Activated CD4-positive, CD25-positive, alpha-beta regulatory T cell (primary cell): ENCODE measurements around the gene CLCN7.

Experiments used
- DNase-seq, 4 experiments: peaks; one replicate each; lab custom pipeline; 2025; lab: John Stamatoyannopoulos, UW

The CLCN7 gene, protein sequence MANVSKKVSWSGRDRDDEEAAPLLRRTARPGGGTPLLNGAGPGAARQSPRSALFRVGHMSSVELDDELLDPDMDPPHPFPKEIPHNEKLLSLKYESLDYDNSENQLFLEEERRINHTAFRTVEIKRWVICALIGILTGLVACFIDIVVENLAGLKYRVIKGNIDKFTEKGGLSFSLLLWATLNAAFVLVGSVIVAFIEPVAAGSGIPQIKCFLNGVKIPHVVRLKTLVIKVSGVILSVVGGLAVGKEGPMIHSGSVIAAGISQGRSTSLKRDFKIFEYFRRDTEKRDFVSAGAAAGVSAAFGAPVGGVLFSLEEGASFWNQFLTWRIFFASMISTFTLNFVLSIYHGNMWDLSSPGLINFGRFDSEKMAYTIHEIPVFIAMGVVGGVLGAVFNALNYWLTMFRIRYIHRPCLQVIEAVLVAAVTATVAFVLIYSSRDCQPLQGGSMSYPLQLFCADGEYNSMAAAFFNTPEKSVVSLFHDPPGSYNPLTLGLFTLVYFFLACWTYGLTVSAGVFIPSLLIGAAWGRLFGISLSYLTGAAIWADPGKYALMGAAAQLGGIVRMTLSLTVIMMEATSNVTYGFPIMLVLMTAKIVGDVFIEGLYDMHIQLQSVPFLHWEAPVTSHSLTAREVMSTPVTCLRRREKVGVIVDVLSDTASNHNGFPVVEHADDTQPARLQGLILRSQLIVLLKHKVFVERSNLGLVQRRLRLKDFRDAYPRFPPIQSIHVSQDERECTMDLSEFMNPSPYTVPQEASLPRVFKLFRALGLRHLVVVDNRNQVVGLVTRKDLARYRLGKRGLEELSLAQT

DNA sequence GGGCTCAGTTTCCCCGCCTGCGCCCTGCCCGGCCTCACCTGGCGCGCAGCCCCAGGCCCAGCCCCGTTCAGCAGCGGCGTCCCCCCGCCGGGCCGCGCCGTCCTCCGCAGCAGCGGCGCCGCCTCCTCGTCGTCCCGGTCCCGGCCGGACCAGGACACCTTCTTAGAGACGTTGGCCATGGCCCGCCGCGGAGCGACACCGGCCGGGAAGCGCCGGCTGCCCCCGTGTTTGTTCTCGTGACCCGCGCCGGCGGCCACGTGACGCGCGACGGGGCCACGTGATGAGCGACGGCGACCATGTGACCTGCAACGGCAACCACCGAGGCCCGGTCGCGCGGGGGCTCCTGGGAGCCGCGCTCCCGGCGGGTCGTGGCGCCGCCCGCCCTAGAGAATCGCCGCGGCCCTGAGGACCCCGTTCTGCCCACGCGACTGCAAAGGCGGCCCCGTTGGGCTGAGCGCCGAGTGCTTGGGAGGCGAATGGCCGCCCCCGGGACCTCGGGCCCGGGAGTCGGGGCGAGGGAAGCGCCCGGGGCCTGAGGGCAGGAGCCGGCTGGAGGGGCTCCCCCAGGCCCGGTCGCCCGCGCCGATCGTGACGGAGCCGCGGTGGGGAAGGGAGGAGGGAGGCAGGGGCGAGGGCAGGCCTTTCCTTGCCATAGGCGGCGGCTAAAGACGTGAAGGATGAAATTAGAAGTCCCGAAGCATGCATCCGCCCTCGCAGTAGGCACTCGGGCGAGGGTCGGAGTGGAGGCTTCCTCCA lies at the start of gene CLCN7:
Gene CLCN7 (minus strand): TSS at position 233 of the 756 bp plus-strand sequence. CDS start 54 bp downstream, at position 179.
- DNase-seq: peak; percentile 77 to 82 (median 80)

DNA sequence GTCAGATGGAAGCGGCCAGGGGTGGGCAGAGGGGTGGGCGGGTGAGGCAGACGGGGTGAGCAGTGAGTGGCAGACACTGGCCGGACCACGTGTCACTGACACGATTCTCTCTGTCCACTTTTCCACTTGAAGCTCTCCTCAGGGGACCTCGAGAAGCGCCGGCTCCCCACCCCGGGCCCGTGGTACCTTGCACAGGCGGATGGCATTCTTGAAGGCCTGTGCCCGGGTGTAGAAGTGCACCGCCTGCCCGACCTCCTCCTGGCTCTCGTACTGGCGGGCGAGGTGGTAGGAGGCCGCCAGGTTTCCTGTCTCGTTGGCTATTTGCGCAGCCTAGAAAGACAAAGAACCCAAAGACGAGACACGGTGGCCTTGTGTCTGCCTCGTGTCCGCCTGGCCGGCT lies 49.5 kb upstream of the CLCN7 start:
- no peak for DNase-seq

DNA sequence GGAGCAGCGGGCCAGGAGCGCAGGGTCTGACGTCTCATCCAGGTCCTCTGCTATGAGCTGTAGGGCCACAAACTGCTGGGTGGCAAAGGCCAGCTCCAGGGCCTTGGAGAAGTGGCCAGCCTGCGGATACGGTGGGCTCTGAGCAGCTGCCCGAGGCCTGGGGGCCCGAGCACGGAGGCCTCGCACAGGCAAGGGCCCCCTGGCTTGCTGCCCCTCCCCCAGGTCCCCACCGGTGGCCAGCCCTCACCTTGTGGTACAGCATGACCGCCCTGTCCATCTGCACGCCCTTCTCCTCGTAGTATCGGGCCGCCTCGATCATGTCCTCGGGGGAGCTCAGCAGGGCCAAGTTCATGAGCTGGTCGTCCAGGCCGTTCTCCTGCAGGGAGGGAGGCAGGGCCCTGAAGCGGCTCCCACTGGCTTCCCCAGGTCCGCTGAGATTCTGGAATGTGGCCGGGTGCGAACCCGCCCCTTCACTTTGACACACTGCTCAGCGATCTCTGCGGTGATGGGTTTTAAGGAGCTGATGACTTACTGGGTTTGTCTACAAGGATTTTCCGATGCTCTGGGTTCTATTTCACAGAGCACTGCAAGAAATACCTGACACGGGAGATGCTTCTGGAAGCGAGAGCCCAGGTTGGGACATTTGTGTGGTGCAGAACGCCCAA lies 48.9 kb upstream of the CLCN7 start:
- DNase-seq: no peak

DNA sequence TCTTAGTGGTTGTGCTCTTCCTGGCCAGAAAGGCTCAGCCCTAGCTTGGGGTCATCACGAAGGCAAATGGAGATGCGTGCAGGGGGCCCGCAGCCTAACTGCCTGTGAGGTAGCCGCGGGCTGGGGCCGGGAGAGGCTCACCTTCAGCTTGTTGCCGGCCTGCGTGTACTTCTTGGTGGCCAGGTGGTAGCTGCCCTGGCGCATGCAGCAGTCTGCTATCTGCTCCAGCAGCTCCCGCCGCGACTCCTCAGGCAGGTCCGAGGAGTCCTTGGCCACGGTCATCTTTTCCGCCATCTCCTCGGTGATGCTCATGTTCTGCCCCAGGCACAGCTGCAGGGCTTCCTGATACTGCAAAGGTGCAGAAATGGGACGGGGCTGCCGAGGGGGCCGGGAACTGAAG lies 45.6 kb upstream of the CLCN7 start:
- DNase-seq: no peak

DNA sequence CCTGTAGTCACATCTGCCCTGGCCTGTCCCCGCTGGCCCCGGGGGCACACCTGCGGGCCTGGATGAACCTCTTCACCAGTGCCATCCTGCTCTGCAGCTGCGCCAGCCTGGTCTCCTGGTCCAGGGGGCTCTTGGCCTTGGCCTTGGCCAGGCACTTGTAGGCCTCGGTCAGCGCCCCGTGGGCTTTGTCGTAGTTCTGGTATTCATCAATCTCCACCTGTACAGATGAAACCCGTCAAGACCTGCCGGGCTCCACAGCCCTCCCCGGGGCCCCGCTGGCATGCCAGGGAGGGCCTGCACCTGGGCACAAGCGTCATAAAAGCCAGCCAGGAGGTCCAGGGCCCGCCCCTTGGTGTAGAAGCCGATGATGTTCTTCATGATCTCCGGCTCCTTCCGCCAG lies 45.0 kb upstream of the CLCN7 start:
- DNase-seq: no peak

DNA sequence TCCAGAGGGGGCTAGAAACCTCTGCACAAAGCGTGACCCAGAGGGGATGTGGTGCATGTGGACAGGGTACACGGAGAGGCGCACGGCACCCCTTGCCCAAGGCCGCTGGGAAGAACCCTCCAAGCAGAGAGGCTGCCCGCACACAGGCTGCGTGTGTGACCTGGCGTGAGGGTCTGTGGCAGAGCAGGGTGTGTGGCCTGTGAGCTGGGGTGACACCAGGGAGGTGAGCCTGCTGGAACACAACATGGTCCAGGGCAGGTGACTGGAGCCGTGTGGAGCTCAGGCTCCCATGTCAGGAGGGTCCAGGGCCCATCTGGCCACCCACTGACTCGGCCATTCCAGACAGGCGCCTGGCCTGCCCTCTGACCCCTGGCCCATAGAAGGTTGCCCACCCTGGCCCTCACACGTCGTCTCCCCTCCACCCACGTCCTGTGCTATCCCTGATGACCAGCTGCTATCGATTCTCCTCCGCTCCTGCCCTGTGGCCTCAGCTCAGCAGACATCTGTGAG lies 43.9 kb upstream of the CLCN7 start:
- no peak for DNase-seq

DNA sequence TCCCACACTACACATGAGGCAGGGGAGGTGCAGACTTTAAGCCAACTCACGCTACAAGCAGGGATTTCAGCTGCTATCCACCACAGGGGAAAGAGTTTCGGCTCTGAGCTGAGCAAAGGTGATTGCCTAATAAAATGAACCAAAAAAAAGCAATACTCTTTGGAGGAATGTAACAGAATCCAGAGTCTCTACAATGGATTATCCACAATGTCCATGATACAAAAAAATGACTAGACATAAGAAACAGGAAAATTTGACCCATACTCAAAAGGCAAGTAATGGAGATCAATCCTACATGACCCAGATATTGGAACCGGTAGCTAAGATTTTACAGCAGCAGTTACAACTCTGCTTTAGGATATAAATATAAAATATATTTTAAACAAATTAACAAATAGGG lies 39.7 kb upstream of the CLCN7 start:
- DNase-seq: no peak

DNA sequence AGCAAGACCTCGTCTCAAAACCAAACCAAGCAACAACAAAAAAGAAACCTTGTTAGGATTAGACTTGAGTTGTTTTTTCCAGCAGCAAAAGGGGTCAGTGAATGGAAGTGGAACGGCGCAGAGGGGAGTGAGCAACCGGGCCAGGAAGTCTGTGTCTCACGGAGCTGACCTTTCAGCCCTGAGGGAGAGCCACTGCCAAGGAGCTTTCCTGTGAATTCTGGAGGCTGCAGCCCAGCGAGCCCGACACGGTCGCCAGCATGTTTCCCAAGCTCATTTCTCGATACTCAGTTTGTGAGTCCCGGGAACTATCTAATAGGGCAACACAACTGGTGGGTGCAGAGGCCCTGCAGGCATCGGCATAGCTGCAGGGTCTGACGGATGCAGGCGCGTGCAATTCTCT lies 37.9 kb upstream of the CLCN7 start:
- DNase-seq: no peak

DNA sequence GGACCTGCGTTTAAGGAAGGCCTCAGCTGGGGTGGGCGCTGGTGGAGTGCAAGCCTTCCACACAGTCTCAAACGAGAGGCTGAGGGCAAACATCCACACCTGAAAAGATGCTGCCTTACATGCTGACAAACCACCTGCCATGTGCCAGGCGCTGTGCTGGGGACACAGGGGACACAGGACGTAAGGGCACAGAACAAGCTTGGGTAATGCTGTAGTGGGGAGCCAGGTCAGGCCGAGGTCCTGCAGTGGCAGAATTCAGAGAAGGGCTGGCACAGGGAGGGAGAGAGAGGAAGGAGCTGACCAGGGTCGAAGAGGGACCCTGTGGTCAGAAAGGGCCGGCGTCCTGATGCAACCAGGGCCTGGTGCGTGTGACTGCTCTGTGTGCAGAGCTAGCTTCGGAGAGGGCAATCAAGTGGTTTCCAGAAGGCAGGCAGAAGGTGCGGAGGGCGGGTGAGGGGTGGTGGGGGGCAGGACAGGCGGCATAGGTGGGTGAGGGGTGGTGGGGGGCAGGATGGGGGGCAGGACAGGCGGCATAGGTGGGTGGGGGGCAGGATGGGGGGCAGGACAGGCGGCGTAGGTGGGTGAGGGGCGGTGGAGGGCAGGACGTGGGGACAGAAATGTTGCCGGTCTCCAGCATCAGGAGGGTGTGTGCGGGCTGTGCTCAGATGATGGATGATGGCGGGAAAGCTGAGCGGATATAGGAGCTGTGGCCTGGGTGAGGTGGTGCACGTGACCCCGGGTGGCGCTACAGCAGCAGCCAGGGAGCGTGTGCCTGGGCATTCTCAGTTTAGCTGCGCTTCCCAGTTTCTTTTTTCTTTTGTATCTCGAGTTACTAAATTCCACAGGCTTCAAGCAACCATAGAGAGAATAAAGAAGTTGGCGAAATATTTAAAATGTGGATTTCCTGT lies 37.1 kb upstream of the CLCN7 start:
- DNase-seq: no peak

DNA sequence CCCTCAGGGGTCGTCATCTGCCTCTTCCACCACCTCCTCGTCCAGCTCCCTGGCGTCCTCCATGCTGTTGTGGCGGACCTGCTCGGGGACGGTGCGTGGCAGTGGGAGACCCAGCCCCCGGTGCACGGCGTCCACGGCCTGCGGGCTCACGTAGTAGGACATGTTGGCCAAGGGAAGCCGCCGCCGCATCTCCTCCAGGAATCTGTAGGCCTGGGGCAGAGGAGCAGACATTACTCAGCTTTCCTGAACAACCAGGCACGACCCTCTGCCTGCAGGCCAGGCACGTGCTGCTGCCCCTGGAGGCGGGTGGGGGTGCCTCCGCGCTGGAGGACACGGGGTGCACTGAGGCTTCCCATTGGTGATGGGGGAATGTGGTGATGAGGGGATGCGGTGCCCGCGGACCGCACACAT lies 36.1 kb upstream of the CLCN7 start:
- DNase-seq: no peak

DNA sequence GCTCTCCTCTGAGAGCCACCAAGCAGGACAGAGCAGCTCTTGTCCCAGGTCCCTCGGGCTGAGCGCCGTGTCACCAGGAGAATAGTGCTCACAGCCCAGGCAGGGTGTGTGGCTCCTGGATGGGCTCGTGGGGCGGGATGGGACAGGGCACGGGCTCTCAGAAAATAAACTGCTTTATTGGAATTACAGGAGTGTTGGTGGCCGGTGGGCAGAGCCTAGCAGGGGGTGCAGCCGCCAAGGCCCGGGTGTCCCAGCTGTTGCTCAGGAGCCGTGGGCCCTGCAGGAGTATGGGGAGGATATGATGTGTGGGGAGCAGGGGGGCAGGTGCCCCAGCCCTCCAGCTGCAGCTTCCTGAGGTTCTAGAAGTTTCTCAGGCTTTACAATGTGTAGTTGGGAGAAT lies 35.4 kb upstream of the CLCN7 start:
- DNase-seq: no peak

DNA sequence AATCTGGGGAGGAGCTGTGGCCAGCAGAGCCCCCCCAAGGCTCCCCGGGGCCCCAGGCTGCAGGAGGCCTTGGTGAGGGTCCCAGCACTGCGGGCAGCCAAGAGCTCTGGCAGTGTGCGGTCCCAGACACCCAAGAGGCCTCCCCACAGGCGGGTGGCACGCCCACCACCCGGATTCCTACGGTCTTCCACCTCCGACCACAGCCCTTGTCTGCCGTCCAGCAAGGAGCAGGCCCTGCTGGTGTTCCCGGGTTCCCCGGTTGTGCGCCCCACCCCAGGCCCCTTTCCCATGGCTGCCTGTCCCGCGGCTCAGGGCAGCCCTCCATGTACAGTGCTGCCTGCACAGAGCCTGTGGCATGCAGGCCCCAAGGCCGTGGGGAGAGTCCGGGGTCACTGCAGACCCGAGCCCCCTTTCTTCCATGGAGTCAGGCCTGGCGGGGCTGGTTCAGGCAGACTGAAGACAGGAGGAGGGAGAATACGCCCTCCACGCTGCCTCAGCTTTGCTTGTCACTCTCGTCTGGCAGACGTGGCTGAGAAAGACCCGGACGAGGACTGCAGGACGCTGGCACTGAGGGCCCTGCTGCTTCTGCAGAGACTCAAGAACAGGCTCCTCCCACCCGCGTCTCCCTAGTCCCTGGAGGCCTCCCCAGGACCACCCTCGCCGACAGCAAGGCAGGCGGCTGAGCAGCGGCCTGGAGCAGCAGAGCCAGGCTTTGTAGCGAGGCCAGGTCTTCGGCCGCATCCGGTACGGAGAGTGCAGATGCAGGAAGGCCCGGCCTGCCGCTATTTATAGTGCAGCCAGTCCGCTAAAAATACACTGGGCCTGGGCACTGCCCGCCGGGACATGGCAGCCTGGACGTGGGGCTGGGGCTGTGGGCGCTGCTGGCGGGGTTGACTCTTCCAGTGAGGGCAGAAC lies 34.7 kb upstream of the CLCN7 start:
- DNase-seq: no peak

DNA sequence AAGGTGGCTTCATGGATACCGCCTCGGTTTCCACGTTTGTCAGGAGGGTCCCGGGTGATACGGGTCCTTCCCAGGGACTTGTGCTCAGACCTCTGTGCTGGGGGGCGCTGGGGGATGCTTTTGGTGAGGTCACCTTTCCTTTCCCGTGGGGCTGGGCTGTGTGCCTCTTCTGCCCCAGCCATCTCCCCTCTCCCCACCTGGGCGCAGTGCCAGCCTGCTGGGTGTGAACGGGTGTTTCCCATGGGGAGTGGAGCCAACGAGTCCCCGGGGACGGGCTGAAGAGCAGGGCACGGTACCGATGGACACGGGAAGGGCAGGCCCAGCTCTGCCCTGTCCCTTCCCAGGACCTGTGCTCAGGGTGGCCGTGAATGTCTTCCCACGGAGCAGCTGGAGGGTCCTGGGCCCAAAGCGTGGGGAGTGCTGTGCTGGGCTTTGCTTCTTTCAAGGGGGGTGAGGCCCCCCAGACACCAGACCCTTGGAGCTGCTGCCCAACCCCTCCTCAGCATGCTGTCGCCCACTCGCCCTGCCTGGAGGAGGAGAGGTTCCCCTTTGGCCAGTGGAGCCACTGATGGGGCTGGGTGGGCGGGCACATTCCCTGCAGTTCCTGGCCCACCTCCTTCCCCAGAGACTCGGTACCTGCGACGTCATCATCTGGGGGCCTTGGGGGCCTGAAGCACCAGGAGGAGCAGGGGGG lies 33.8 kb upstream of the CLCN7 start:
- DNase-seq: no peak

DNA sequence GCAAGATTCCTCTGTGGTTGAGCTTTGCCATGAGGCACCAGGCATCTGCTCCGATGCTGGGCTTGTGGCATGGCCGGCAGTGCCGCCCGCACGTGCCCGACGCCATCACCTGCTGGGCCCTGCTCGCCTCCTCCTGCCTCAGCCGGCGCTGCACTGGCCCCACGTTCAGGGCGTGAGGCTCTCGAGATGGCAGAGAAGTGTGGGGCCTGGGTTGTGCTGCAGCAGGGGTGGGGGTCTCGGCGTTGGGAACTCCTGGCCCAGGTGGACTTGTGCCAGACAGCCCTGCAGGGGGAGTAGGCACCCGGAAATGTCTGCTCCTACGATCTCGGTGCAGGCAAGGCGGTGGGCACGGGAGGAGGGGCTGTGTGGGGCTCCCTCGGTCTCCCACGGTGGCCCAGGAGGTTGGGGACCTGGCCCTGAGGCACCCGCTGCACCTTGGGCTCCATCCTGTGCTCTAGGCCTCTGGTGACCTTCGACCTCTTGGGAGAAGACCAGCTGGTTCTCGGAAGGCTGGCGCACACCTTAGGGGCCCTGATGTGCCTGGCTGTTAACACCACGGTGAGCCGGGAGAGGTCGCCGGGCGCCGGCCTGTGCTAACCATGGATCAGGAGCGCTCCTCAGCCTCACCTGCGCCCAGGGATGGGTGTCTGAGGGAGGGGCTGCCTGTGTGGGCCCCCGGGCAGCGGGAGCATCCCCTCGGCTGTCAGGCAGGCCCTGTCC lies 31.8 kb upstream of the CLCN7 start:
- DNase-seq: no peak

DNA sequence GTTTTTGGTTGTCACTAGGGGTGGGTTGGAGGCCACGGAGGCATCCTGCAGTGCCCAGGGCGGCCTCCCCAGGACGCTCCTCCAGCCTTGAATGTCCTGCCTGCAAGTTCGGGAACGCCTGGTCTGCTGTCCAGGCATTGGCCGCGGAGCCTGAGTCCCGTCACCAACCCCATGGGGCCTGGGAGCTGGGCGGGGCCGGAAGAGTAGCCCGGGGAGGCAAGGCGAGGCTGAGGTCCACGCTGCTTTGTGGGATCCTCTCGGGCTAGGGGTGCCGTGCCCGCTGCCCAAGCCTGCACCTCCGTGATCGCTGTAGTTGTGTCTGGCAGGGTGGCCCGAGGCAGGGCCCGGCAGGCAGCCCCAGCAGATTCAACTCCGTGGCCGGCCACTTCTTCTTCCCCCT lies 31.1 kb upstream of the CLCN7 start:
- no peak for DNase-seq

DNA sequence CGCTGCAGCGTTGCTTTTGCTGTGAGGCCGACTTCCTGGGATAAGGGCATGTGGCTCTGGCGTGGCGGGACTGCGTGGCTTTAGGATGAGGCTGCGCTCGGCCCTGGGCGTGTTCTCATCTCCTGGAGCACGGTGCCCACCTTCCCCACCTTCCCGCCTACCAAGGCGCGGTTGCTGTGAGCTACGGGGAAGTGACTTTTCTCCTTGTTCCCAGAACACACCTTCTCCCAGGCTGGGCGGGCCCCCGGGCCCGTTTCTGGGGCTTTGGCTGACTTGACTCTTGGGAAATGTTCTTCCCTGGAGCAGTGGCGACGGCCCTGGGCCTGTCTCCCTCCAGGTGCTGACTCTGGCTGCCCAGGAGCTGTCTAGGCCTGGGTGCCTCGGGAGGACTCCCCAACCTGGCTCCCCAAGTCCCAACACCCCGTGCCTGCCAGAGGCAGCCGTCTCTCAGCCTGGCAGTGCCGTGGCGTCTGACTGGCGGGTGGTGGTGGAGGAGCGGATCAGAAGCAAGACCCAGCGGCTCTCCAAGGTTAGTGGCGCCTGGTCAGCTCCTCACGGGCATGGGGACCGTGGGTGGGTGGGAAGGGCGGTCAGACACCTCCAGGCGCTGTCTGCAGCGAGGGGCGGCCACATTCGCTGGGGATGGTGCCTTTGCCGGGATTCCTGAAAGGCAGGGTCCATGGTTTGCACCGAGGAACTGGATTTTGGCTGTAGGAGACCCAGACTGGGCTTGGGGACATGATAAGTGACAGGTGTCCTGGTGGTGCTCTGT lies 30.4 kb upstream of the CLCN7 start:
- no peak for DNase-seq

DNA sequence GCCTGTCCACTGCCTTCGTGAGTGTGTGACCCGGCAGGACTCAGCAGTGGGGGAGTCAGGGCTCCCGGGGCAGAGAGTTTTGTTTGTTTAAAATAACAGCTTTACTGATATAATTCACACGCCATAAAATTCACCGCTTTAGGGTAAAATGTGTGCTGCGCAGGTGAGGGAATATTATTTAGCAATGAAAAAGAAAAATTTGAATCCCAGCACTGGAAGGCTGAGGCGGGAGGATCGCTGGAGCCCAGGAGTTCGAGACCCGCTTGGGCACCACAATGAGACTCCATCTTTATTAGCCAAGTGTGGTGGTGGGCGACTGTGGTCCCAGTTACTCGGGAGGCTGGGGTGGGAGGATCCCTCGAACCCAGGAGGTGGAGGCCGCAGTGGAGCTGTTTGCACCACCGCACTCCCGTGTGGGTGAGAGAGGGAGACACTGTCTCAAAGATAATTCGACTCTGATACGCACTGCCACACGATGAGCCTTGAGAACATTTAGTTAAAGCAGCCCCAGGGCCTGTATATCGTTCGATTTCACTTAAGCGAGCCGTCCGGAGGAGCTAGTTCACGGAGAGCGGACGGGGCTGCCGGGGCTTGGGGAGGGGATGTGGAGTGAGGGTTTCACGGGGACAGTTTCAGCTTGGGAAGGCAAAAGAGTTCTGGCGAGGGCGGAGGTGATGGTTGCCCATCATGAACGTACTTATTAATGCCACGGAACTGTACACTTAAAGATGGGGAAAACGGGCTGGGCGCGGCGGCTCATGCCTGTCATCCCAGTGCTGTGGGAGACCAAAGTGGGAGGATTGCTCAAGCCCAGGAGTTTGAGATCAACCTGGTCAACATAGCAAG lies 28.5 kb upstream of the CLCN7 start:
- DNase-seq: no peak
